ENCODE measurements around the gene FRAS1. TPM values are rescaled to one million over a fixed set of nuclear protein-coding genes. Genes with fewer than 3 reads are reported as not detected.
A peak's percentile ranks its signal among the peaks of the same experiment; 100 is the strongest.
"Not testable (repeated sequence)": the region's sequence is repeated elsewhere in the genome, so short reads cannot be mapped to it uniquely, and the experiment has no call there.

FRAS1 gene
- 28.4 and 35.8 TPM in 2 replicates for total RNA-seq

GRCh38 chr4:78057135-78057599 is at the start of gene FRAS1:
Gene FRAS1, plus strand, starts transcription at chr4:78057323. Its CDS starts 687 bp downstream, at chr4:78058010.
- no peak for DNase-seq (ENCODE audit: low read depth)
- no peaks in the 10 kb centered on the region for H3K36me3 ChIP-seq (ENCODE audit: control insufficient read depth, insufficient read depth, low read length)
- TF ChIP-seq CTCF (IDR thresholded peaks at IDR 0.05; ENCODE audit: insufficient read depth, low read length, poor library complexity, severe bottlenecking) = no peak
- no peaks in the 10 kb centered on the region for H3K27me3 ChIP-seq (ENCODE audit: control insufficient read depth, insufficient read depth, low read length)
- peak within 1 kb of the TSS; percentile 49 for H3K4me3 ChIP-seq (ENCODE audit: low read depth, low read length)

GRCh38 chr4:78011003-78011402 is 46.1 kb upstream of the FRAS1 start:
- H3K36me3 ChIP-seq (ENCODE audit: control insufficient read depth, insufficient read depth, low read length); H3K27me3 ChIP-seq (ENCODE audit: control insufficient read depth, insufficient read depth, low read length); H3K4me3 ChIP-seq (ENCODE audit: low read depth, low read length); DNase-seq (ENCODE audit: low read depth): not testable (repeated sequence)

GRCh38 chr4:78014889-78015886 is 41.9 kb upstream of the FRAS1 start:
- Histone ChIP-seq H3K27me3 (ENCODE audit: control insufficient read depth, insufficient read depth, low read length) (no peaks in the 10 kb centered on the region), H3K4me3 (ENCODE audit: low read depth, low read length) (no peak overlapping the region), H3K36me3 (ENCODE audit: control insufficient read depth, insufficient read depth, low read length) (no peaks in the 10 kb centered on the region)
- no peak for DNase-seq (ENCODE audit: low read depth)
- no peak for TF ChIP-seq CTCF (IDR thresholded peaks at IDR 0.05; ENCODE audit: insufficient read depth, low read length, poor library complexity, severe bottlenecking)

- DNase-seq (ENCODE audit: low read depth) = no peak
- Histone ChIP-seq H3K27me3 (ENCODE audit: control insufficient read depth, insufficient read depth, low read length) (no peaks in the 10 kb centered on the region), H3K4me3 (ENCODE audit: low read depth, low read length) (no peak overlapping the region), H3K36me3 (ENCODE audit: control insufficient read depth, insufficient read depth, low read length) (no peaks in the 10 kb centered on the region)
- no peak for TF ChIP-seq CTCF (IDR thresholded peaks at IDR 0.05; ENCODE audit: insufficient read depth, low read length, poor library complexity, severe bottlenecking)
Observed at GRCh38 chr4:78018271-78019049, 38.7 kb upstream of the FRAS1 start.

GRCh38 chr4:78019414-78019813 is 37.7 kb upstream of the FRAS1 start:
- no peaks in the 10 kb centered on the region for H3K36me3 ChIP-seq (ENCODE audit: control insufficient read depth, insufficient read depth, low read length)
- H3K27me3 ChIP-seq (ENCODE audit: control insufficient read depth, insufficient read depth, low read length) = no peaks in the 10 kb centered on the region
- no peak for DNase-seq (ENCODE audit: low read depth)
- no peak overlapping the region for H3K4me3 ChIP-seq (ENCODE audit: low read depth, low read length)
- TF ChIP-seq CTCF (IDR thresholded peaks at IDR 0.05; ENCODE audit: insufficient read depth, low read length, poor library complexity, severe bottlenecking) = no peak

GRCh38 chr4:78020677-78021076 is 36.4 kb upstream of the FRAS1 start:
- H3K36me3 ChIP-seq (ENCODE audit: control insufficient read depth, insufficient read depth, low read length) = no peaks in the 10 kb centered on the region
- DNase-seq (ENCODE audit: low read depth) = no peak
- H3K4me3 ChIP-seq (ENCODE audit: low read depth, low read length) = no peak overlapping the region
- H3K27me3 ChIP-seq (ENCODE audit: control insufficient read depth, insufficient read depth, low read length) = no peaks in the 10 kb centered on the region
- no peak for TF ChIP-seq CTCF (IDR thresholded peaks at IDR 0.05; ENCODE audit: insufficient read depth, low read length, poor library complexity, severe bottlenecking)
